Measurements from ENCODE around the gene PDGFA. TPM values are rescaled to one million over a fixed set of nuclear protein-coding genes. Genes with fewer than 3 reads are reported as not detected.

PDGFA gene
- total RNA-seq, 2 donors from 2014 or later: 175 to 219 TPM

DNA sequence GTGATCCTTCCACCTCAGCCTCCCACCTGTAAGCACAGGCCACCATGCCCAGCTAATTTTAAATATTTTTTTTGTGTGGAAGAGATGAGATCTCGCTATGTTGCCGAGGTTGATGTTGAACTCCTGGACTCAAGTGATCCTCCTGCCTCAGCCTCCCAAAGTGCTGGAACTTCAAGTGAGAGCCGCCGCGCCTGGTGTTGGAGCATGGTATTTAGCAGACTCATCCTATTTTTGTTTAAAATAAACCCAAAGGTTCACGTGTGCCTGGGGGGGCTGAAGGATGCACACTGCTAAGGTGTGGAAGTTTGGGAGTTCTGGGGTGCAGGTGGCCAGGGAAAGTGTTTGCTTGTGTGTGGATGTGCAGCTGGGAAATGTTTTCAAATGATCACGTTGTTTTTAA lies 18.1 kb downstream of the PDGFA start:
- H3K36me3 ChIP-seq: peaks cover 47% of the 10 kb centered on the region
- H3K27ac ChIP-seq: no peak overlapping the region
- DNase-seq (ENCODE audit: low spot score): no peak
- H3K9me3 ChIP-seq: no peaks in the 10 kb centered on the region
- ATAC-seq (ENCODE audit: insufficient number of reproducible peaks, low FRiP score, low read depth): no peak
- no peak overlapping the region for H3K4me3 ChIP-seq
- peaks cover 23 to 47% of the 10 kb centered on the region in 2 donors for H3K4me1 ChIP-seq (ENCODE audit: control insufficient read depth in 1 of 2, low read depth in 2 of 2)
- TF ChIP-seq, protein P1, sequence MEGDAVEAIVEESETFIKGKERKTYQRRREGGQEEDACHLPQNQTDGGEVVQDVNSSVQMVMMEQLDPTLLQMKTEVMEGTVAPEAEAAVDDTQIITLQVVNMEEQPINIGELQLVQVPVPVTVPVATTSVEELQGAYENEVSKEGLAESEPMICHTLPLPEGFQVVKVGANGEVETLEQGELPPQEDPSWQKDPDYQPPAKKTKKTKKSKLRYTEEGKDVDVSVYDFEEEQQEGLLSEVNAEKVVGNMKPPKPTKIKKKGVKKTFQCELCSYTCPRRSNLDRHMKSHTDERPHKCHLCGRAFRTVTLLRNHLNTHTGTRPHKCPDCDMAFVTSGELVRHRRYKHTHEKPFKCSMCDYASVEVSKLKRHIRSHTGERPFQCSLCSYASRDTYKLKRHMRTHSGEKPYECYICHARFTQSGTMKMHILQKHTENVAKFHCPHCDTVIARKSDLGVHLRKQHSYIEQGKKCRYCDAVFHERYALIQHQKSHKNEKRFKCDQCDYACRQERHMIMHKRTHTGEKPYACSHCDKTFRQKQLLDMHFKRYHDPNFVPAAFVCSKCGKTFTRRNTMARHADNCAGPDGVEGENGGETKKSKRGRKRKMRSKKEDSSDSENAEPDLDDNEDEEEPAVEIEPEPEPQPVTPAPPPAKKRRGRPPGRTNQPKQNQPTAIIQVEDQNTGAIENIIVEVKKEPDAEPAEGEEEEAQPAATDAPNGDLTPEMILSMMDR (IDR thresholded peaks at IDR 0.05): no peak
- no peaks in the 10 kb centered on the region for H3K27me3 ChIP-seq (replicated peaks; ENCODE audit: insufficient read depth)

DNA sequence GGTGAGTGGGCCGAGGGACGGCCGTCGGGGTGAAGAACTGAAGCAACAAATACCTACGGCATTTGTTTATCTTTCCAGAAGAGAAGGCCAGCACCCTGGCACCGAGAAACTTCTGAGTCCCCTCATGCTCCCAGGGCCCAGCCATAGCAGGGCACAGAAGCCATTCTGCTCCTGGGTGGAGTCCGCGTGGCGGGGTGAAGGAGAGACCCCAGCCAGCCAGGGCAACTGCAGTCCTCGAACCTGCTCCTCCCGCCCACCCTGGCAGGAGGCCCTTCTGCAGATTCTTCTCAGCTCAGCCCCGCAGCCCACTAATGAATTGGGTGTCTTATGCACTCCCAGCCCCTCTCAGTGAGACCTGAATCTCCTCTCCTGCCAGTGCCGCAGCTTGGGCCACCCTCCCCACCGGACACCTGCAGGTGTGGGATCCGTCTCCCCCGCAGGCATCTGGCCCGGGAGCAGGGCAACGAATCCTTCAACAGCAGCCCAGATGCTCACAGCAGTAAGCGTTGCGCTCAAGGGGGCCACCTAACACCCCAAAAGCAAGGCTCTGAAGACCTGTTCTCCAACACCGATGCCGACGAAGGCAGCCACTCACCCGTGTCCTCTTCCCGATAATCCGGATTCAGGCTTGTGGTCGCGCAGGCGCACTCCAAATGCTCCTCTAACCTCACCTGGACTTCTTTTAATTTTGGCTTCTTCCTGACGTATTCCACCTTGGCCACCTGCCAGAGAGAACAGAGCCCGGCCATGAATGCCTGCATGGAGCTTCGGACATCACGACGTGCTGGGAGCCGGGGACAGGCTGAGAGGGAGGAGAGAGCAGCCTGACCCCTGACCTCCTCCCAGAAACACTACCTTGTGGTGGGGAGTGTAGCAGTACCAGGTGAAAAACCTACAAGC lies 18.9 kb downstream of the PDGFA start:
- no peak for ATAC-seq (ENCODE audit: insufficient number of reproducible peaks, low FRiP score, low read depth)
- H3K4me1 ChIP-seq (ENCODE audit: control insufficient read depth in 1 of 2, low read depth in 2 of 2): peaks cover 18 to 41% of the 10 kb centered on the region in 2 donors
- no peaks in the 10 kb centered on the region for H3K9me3 ChIP-seq
- DNase-seq (ENCODE audit: low spot score): no peak
- H3K4me3 ChIP-seq: no peak overlapping the region
- H3K27me3 ChIP-seq (replicated peaks; ENCODE audit: insufficient read depth): no peaks in the 10 kb centered on the region
- H3K27ac ChIP-seq: peak overlapping the region in 1 of 2 donors; percentile 4
- peaks cover 42% of the 10 kb centered on the region for H3K36me3 ChIP-seq
- TF ChIP-seq, protein P1 (IDR thresholded peaks at IDR 0.05): no peak

DNA sequence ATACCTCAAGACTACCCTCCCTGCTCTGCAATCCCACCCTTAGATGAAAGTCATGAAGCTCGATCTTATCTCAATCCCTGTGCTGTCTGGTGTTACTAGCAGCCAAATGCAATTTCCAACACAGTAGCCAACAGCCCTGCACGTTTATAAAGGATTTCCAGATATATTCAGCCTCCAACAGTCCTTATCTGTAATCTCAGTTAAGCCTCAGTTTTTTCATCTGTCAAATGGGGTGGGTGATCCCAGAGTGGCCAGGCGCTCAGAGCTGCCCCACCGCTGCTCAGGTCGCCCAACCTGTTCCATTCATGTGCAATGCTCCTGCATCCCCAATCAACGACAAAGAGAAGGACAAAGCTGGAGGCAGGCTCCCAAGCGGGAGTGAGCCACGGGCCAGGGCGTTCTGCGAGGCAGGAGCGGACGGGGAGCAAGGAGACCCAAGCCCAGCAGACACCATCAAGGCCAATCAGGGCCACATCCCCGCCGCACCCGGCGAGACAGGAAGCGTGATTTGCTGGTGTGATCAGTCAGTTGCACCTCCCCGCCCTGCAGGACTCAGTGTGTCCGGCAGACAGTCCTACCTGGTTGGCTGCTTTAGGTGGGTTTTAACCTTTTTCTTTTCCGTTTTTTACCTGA lies 19.7 kb downstream of the PDGFA start:
- no peak for DNase-seq (ENCODE audit: low spot score)
- Histone ChIP-seq H3K27me3 (replicated peaks; ENCODE audit: insufficient read depth) (no peaks in the 10 kb centered on the region), H3K27ac (no peak overlapping the region), H3K4me1 (ENCODE audit: control insufficient read depth in 1 of 2, low read depth in 2 of 2) (peaks cover 10 to 33% of the 10 kb centered on the region in 2 donors), H3K4me3 (no peak overlapping the region), H3K9me3 (no peaks in the 10 kb centered on the region), H3K36me3 (peaks cover 42% of the 10 kb centered on the region)
- TF ChIP-seq, protein P1 (IDR thresholded peaks at IDR 0.05): no peak
- no peak for ATAC-seq (ENCODE audit: insufficient number of reproducible peaks, low FRiP score, low read depth)

DNA sequence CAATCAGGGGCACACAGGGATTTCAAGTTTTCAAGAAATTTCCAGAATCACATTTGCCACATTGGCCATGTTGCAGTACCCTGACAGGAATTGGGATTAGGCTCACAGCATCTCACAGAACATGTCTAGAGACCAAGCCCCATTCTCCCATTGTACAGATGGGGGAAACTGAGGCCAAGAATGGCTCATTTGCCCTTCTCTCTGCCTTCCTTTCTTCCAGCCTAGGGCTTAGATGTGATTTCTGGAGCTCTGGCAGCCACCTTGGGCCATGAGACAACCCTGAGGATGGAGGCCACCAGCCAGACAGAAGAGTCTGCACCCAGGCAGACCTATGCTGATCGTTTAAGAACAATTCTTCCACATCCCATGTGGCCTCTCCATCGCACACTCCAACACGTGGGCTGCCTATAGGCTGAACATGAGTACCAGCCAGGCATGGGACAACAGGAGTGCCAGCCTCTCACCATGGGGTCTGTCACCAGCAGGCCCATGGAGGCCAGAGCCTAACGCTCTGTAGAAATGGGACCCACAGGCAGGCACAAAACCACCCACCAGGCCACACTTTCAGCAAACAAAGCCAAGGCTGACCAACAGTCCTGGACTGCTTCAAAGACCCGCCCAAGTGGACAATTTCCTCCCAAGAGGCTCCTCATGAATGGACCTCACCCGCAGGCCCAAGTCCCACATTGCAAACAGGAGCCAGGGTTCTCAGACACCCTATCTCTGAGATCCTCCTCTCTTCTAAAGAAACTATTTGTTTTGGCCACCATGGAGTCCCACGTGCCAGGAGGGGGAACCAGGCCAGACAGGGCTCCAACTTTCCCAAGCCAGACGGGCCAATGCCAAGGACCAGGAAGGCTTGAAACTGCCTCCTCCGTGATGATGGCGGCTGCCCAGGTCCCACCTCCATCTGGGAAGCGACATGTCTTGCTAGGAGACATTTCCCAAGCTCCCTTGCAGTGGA lies 20.7 kb downstream of the PDGFA start:
- Histone ChIP-seq H3K4me1 (ENCODE audit: control insufficient read depth in 1 of 2, low read depth in 2 of 2) (peaks cover 0 to 22% of the 10 kb centered on the region in 2 donors), H3K9me3 (no peaks in the 10 kb centered on the region), H3K36me3 (peaks cover 42% of the 10 kb centered on the region), H3K4me3 (no peak overlapping the region), H3K27ac (peak overlapping the region in 1 of 2 donors; percentile 19), H3K27me3 (replicated peaks; ENCODE audit: insufficient read depth) (no peaks in the 10 kb centered on the region)
- DNase-seq (ENCODE audit: low spot score): no peak
- ATAC-seq (ENCODE audit: insufficient number of reproducible peaks, low FRiP score, low read depth): no peak
- TF ChIP-seq, protein P1 (IDR thresholded peaks at IDR 0.05): no peak
